Endothelial cell of umbilical vein (primary cell): ENCODE results near the gene GSTO1. TPM values are rescaled to one million over a fixed set of nuclear protein-coding genes. Genes with fewer than 3 reads are reported as not detected.

Experiments
- BruUV-seq: library from RNA; stranded (reverse); fragments of 400-500 nt; replicated peaks from 2 replicates; lab custom pipeline; 2021; lab: Mats Ljungman, UMichigan
- CTCF ChIA-PET: fragments of 300-600, 350-600 bp; sonication (Branson Sonifier 250); formaldehyde crosslinking; loops from one replicate; lab custom pipeline; 2021; ENCODE audit warnings: antibody characterized with exemption, inconsistent platforms; lab: Charles Lee
- POLR2A ChIA-PET: fragments of 300-600, 350-600 bp; sonication (Branson Sonifier 250); formaldehyde crosslinking; loops from one replicate; lab custom pipeline; 2021; ENCODE audit warnings: antibody characterized with exemption, inconsistent platforms; lab: Charles Lee
- DNase-seq: peaks from one replicate; pipeline ENCODE4 v3.0.0-alpha.2; 2011; ENCODE audit warnings: low read depth, low spot score
- FAIRE-seq: peaks from 2 replicates; lab custom pipeline; 2011; peaks lifted over from hg19 to GRCh38; lab: Jason Lieb, UNC
- H2AFZ ChIP-seq: 2 replicates; pipeline ENCODE4 v1.6.0; 2012; ENCODE audit warnings: low read depth, low read length, control low read depth, inconsistent platforms
- H3K27ac ChIP-seq: 2 replicates; pipeline ENCODE4 v1.5.1; 2011; ENCODE audit warnings: low read depth, mild to moderate bottlenecking, control low read depth, low read length, moderate library complexity; ENCODE audit not compliant: insufficient read depth
- H3K27me3 ChIP-seq, 2 experiments: 2 replicates each; pipeline versions ENCODE4 v1.6.0 to v1.6.1; 2011; ENCODE audit warnings: low read length in 2 of 2, mixed read lengths in 1 of 2; ENCODE audit not compliant: control insufficient read depth in 2 of 2, insufficient read depth in 2 of 2
- H3K36me3 ChIP-seq, 2 experiments: 2 replicates in 1 of 2; 3 replicates in 1 of 2; pipeline ENCODE4 v1.5.1; 2011; ENCODE audit warnings: low read length in 2 of 2, mild to moderate bottlenecking in 1 of 2, moderate library complexity in 1 of 2; ENCODE audit not compliant: control insufficient read depth in 2 of 2, insufficient read depth in 2 of 2; ENCODE audit errors: extremely low read depth in 1 of 2
- H3K4me1 ChIP-seq: 3 replicates; pipeline ENCODE4 v1.5.1; 2011; ENCODE audit warnings: mild to moderate bottlenecking, low read length; ENCODE audit not compliant: control insufficient read depth, insufficient read depth; ENCODE audit errors: extremely low read depth
- H3K4me2 ChIP-seq: 2 replicates; pipeline ENCODE4 v1.6.1; 2011; ENCODE audit warnings: low read length, control low read depth, mixed read lengths; ENCODE audit not compliant: insufficient read depth
- H3K4me3 ChIP-seq, 3 experiments: fragments of 200-600 bp in 1 of 3; sonication (generic), shearing (Covaris generic) in 1 of 3; replicated peaks in 1 of 3; 2 replicates each; pipeline ENCODE4 v1.5.1; 2011 to 2016; ENCODE audit warnings: control low read depth in 3 of 3, low read length in 3 of 3, mild to moderate bottlenecking in 2 of 3, inconsistent platforms in 1 of 3, low read depth in 1 of 3, moderate library complexity in 1 of 3; ENCODE audit not compliant: insufficient read depth in 1 of 3
- H3K79me2 ChIP-seq: 2 replicates; pipeline ENCODE4 v1.6.0; 2012; ENCODE audit warnings: low read length, inconsistent platforms; ENCODE audit not compliant: control insufficient read depth, insufficient read depth
- H3K9ac ChIP-seq: replicated peaks from 2 replicates; pipeline ENCODE3; 2011; ENCODE audit warnings: low read length, control low read depth; ENCODE audit not compliant: insufficient read depth; ENCODE audit errors: extremely low read depth
- H3K9me1 ChIP-seq: replicated peaks from 3 replicates; pipeline ENCODE4 v1.6.0; 2011; ENCODE audit warnings: mild to moderate bottlenecking, low read length; ENCODE audit not compliant: control insufficient read depth, insufficient read depth; ENCODE audit errors: extremely low read depth
- H3K9me3 ChIP-seq: replicated peaks from 2 replicates; pipeline ENCODE4 v1.5.1; 2012; ENCODE audit warnings: low read length, inconsistent platforms; ENCODE audit not compliant: control insufficient read depth, insufficient read depth
- H4K20me1 ChIP-seq: replicated peaks from 2 replicates; pipeline ENCODE3; 2011; ENCODE audit warnings: mild to moderate bottlenecking, low read length; ENCODE audit not compliant: control insufficient read depth, insufficient read depth; ENCODE audit errors: extremely low read depth
- CTCF ChIP-seq, 2 donors: IDR thresholded peaks; 1 replicate in 1 of 2; 2 replicates in 1 of 2; pipeline ENCODE4 v1.5.1; 2011; ENCODE audit warnings: low read length in 2 of 2, mild to moderate bottlenecking in 2 of 2, moderate library complexity in 2 of 2, control low read depth in 1 of 2, inconsistent platforms in 1 of 2, low read depth in 1 of 2; ENCODE audit not compliant: insufficient read depth in 1 of 2; ENCODE audit errors: extremely low read depth in 1 of 2
- EZH2 ChIP-seq: IDR thresholded peaks from 2 replicates; pipeline ENCODE4 v1.6.1; 2012; ENCODE audit warnings: borderline replicate concordance, low read depth, mild to moderate bottlenecking, moderate library complexity, low read length, inconsistent platforms; ENCODE audit not compliant: severe bottlenecking
- FOS ChIP-seq: IDR thresholded peaks from 2 replicates; pipeline ENCODE4 v1.6.1; 2011; ENCODE audit warnings: mild to moderate bottlenecking, low read length, moderate library complexity, borderline replicate concordance; ENCODE audit not compliant: insufficient read depth
- JUN ChIP-seq: IDR thresholded peaks from 2 replicates; pipeline ENCODE4 v1.6.1; 2011; ENCODE audit warnings: borderline replicate concordance, low read depth; ENCODE audit not compliant: insufficient read length, insufficient read depth
- MAX ChIP-seq: IDR thresholded peaks from 2 replicates; pipeline ENCODE4 v1.6.1; 2011; ENCODE audit not compliant: insufficient read depth, insufficient read length
- MYC ChIP-seq: IDR thresholded peaks from one replicate; pipeline ENCODE4 v1.6.1; 2011; ENCODE audit warnings: mild to moderate bottlenecking, low read depth, low read length
- POLR2A ChIP-seq: IDR thresholded peaks from 2 replicates; pipeline ENCODE4 v1.6.1; 2012; ENCODE audit warnings: low read depth, mild to moderate bottlenecking, control low read depth, low read length
- dilution Hi-C: fragments of 300-500 bp; cut with MboI; formaldehyde crosslinking; loops from one replicate; pipeline ENCODE4 v1.15.0; 2019; ENCODE audit warnings: low sequenced_read_pairs; ENCODE audit not compliant: extremely low pct_ligation_motif_present
- intact Hi-C: fragments of 100-400 bp; cut with micrococcal nuclease; formaldehyde crosslinking; loops from one replicate; pipeline ENCODE4 v1.10.0; 2022
- polyA plus RNA-seq, 4 experiments: library from polyadenylated mRNA; depleted of rRNA in 3 of 4; stranded (reverse) in 3 of 4; unstranded in 1 of 4; fragments of >200 nt; gene quantifications; 2 replicates each; pipeline versions ENCODE4 v1.2.1 to v1.2.3, GENCODE V29; 2011 to 2012; ENCODE audit warnings: missing spikeins in 1 of 4
- total RNA-seq: library from RNA; stranded (reverse); gene quantifications from 2 replicates; pipeline ENCODE4 v1.2.3, GENCODE V29; 2021

The GSTO1 gene
- total and polyA plus RNA-seq, 2 donors (not counting 3 experiments of a cell fraction or from before 2014, with no cell fraction given): 124 to 211 TPM

- FAIRE-seq: no peak
- no TSS peak for BruUV-seq
- intact Hi-C loops: loop anchor here (1.0 kb wide), 2 partner anchors 75 to 230 kb away; no protein-coding TSS in a partner anchor
Observed at GRCh38 chr10:104274762-104275721, 20.4 kb downstream of the GSTO1 start.

More at GRCh38 chr10:104274762-104275721, 20.4 kb downstream of the GSTO1 start:
- no peak for TF ChIP-seq EZH2
- no peak for TF ChIP-seq MAX
- no peak for TF ChIP-seq FOS
- no peak for TF ChIP-seq MYC
- TF ChIP-seq CTCF (IDR thresholded peaks at IDR 0.05; ENCODE audit: extremely low read depth in 1 of 2, insufficient read depth in 1 of 2, low read depth in 1 of 2, low read length in 2 of 2): peak; percentile 88 to 96
- no peak for TF ChIP-seq POLR2A
- TF ChIP-seq JUN: no peak
- H4K20me1 ChIP-seq: no peaks in the 10 kb centered on the region
- no peaks in the 10 kb centered on the region for H3K36me3 ChIP-seq
- no peak overlapping the region for H3K4me2 ChIP-seq
- no peak overlapping the region for H3K27ac ChIP-seq
- ChIA-PET CTCF (interaction anchor here (0.7 to 4.9 kb wide), 39 partner anchors 8 to 394 kb away, joined by 3 to 79 read pairs (median 5); partner anchors contain the start of genes CFAP58, GSTO1, ITPRIP and SFR1), POLR2A (no interaction called here)
- dilution Hi-C loops: no loop called here
- no peaks in the 10 kb centered on the region for H3K79me2 ChIP-seq
- no peaks in the 10 kb centered on the region for H3K9me1 ChIP-seq
- H2AFZ ChIP-seq: peak overlapping the region; percentile 7
- no peaks in the 10 kb centered on the region for H3K9me3 ChIP-seq
- peak; percentile 50 for DNase-seq
- H3K4me1 ChIP-seq: no peaks in the 10 kb centered on the region
- H3K9ac ChIP-seq: no peak overlapping the region
- H3K4me3 ChIP-seq: no peak overlapping the region
- peaks cover 0 to 6% of the 10 kb centered on the region in 2 experiments for H3K27me3 ChIP-seq
